Measurements from ENCODE around the gene SFMBT1.

DNA sequence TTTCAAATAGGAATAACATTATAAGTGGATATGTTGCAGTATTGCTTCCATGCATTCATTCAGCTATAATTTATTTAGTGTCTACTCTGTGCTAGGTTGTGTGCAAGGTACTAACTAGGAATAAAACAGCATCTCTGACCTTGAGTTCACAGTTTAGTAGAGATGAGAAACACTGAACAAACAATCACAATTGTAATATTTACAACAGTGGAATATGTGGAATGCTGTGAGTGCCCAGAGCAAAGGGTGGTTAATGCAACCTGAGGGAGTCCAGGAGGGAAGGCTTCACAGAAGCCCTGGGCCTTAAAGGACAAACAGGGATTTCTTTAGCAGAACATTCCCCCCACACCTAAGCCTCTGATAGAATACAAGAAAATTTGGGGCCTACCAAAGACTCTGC is 13.3 kb downstream of the SFMBT1 start:
- TF ChIP-seq BHLHE40 (IDR thresholded peaks at IDR 0.05; ENCODE audit: low read depth, low read length) (no peak), NR3C1 (IDR thresholded peaks at IDR 0.05) (no peak), ELK1 (IDR thresholded peaks at IDR 0.05; ENCODE audit: low read depth, low read length) (no peak), MYC (IDR thresholded peaks at IDR 0.05; ENCODE audit: borderline replicate concordance, low read length) (no peak), RCOR1 (IDR thresholded peaks at IDR 0.05; ENCODE audit: low read depth, low read length) (no peak), RAD21 (conservative IDR thresholded peaks at IDR 0.05 in 1 of 2, IDR thresholded peaks at IDR 0.05 in 1 of 2) (no peak), MAX (IDR thresholded peaks at IDR 0.05) (no peak), JUN (IDR thresholded peaks at IDR 0.05) (no peak), NFE2L2 (conservative IDR thresholded peaks at IDR 0.05; ENCODE audit: low read length) (no peak), KDM1A (IDR thresholded peaks at IDR 0.05; ENCODE audit: low read depth) (no peak), CHD2 (IDR thresholded peaks at IDR 0.05; ENCODE audit: low read length, partially characterized antibody) (no peak), TP53 (CRISPR knock-in tag; IDR thresholded peaks at IDR 0.05) (no peak)
- TF ChIP-seq, protein P1, sequence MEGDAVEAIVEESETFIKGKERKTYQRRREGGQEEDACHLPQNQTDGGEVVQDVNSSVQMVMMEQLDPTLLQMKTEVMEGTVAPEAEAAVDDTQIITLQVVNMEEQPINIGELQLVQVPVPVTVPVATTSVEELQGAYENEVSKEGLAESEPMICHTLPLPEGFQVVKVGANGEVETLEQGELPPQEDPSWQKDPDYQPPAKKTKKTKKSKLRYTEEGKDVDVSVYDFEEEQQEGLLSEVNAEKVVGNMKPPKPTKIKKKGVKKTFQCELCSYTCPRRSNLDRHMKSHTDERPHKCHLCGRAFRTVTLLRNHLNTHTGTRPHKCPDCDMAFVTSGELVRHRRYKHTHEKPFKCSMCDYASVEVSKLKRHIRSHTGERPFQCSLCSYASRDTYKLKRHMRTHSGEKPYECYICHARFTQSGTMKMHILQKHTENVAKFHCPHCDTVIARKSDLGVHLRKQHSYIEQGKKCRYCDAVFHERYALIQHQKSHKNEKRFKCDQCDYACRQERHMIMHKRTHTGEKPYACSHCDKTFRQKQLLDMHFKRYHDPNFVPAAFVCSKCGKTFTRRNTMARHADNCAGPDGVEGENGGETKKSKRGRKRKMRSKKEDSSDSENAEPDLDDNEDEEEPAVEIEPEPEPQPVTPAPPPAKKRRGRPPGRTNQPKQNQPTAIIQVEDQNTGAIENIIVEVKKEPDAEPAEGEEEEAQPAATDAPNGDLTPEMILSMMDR (IDR thresholded peaks at IDR 0.05) = no peak
